GM12872 (cell line): ENCODE data around the gene SIGLEC1.

Experiments used
- TF ChIP-seq, protein P1 (sequence below): IDR thresholded peaks from 3 replicates; pipeline ENCODE4 v1.5.1; 2011; ENCODE audit warnings: low read depth, mild to moderate bottlenecking, low read length, moderate library complexity; ENCODE audit not compliant: insufficient read depth

Gene SIGLEC1

DNA sequence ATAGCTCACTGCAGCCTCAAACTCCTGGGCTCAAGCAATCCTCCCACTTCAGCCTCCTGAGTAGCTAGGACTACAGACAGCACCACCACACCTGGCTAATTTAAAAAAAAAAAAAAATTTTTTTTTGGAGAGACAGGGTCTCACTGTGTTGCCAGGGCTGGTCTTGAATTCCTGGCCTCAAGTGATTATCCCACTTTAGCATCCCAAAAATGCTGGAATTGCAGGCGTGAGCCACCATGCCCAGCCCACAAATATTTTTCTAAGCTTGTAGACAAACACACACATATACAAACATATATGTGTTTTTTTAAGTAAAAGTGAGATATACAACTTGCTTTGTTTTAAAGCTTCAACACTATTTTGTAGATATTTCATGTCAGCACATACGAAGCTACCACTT, 30.9 kb upstream of the SIGLEC1 start:
- TF ChIP-seq, protein P1, sequence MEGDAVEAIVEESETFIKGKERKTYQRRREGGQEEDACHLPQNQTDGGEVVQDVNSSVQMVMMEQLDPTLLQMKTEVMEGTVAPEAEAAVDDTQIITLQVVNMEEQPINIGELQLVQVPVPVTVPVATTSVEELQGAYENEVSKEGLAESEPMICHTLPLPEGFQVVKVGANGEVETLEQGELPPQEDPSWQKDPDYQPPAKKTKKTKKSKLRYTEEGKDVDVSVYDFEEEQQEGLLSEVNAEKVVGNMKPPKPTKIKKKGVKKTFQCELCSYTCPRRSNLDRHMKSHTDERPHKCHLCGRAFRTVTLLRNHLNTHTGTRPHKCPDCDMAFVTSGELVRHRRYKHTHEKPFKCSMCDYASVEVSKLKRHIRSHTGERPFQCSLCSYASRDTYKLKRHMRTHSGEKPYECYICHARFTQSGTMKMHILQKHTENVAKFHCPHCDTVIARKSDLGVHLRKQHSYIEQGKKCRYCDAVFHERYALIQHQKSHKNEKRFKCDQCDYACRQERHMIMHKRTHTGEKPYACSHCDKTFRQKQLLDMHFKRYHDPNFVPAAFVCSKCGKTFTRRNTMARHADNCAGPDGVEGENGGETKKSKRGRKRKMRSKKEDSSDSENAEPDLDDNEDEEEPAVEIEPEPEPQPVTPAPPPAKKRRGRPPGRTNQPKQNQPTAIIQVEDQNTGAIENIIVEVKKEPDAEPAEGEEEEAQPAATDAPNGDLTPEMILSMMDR: no peak

DNA sequence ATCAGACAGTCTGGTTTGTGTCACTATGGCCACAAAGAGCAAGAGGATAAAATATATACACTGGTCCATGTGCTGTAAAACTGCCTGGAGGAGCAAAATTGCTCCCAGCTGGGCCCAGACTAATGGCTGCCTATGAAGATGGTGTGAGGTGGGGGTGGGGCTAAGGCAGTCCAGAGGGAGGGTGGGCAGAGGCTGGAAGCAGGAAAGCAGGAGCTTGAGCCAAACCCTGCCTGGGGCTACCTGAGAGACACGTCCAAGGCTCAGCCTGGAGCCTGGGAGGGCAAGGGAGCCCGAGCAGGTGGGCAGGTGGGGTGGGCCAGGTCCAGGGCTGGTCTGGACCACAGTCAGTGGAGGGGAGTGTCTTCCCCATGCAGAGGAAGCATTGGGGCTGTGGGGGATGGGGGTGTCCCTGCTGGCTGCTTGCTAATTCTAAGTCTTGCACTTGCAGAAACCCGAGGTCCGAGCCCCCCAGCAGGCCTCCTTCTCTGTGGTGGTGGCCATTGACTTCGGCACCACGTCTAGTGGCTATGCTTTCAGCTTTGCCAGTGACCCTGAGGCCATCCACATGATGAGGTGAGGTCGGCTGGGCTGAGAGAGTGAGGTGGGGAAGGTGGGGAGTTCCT, 29.5 kb upstream of the SIGLEC1 start:
- TF ChIP-seq, protein P1: no peak

DNA sequence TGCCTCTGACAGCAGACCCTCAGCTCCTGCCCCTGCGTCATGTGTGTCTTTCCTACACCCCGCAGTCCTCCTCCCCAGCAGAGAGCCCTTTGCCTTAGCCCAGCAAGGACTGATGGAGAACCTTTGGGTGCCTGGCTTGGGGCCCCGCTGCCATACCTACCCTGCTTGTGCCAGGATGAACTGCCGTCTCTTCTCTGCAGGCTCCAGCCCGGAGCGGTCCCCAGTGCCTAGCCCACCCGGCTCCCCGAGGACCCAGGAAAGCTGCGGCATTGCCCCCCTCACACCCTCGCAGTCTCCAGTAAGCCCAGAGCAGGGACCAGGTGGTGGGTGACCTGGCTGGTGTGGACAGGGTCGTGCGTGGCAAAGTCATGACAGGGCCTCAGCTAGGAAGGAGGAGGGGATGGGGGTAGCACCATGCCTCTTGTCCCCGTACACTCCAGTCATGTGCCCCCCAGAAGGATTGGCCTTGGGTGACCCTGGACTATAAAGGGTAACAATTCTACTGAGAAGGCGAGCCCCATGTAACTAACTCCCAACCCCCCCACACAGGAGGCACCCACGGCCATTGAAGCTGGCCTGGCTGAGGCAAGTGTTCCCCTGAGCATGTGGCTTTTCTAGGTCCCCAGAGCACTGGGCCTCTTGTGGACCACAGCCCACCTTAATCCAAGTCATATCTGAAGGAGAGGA, 28.4 kb upstream of the SIGLEC1 start:
- TF ChIP-seq, protein P1: no peak

DNA sequence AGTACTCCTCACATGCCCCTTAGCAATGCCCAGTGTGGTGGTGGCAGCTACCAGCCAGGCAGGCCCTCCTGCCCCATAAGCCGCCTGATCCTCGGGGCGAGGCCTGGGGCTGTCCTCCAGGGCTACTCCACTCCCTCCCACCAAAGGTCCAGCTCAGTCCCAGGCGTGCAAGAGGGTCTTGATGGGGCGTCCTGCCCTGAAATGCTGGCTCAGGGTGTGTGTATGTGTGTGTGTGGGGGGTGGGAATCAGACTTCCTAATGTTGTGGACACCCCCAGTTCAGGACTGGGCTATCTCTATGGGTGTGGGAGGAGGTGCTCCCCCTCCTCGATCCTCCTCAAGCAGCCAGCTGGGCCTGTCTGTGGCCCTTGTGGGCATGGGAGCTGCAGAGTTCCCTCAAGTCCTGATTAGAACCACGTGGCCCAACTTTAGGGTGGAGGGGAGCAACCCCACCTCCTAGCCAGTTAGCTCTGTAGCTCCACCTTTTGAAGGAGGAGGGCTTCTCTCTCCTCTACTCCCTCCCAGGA, 27.6 kb upstream of the SIGLEC1 start:
- TF ChIP-seq, protein P1: no peak

DNA sequence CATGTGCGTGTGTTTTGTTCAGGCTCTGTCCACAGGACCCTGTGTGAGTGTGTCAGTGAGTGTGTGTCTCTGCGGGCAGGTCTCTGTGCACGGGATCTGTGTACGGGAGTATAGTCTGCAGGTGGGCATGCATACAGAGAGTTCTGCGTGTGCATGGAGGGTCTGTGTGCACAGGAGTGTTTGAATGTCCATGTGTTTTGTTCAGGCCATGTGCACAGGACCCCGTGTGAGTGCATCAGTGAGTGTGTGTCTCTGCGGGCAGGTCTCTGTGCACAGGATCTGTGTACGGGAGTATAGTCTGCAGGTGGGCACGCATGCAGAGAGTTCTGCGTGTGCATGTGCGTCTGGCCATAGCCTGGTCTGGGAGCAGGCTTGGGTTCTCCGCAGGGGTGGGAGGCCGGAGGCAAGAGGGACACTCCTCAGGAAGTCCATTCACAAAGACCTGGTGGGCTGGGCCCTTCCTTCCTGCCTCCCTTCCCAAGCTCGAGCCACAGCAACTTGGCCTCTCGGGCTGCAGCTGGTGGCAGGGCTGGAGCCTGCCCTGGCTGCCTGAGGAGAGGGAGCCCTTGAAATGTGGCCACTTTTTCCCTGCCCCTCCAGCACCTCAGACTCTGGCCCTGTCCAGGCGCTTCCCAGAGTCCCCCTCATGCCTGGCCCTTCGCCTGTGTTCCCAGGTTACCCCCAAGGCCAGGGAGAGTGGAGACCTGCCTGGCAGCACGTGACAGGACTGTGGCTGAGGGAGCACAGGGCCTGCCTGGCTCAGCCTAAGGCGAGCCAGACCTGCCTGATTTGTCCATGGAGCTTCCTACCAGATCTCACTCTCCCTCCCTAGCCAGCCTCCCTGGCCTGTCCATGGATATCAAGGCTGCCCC, 26.9 kb upstream of the SIGLEC1 start:
- TF ChIP-seq, protein P1: no peak

DNA sequence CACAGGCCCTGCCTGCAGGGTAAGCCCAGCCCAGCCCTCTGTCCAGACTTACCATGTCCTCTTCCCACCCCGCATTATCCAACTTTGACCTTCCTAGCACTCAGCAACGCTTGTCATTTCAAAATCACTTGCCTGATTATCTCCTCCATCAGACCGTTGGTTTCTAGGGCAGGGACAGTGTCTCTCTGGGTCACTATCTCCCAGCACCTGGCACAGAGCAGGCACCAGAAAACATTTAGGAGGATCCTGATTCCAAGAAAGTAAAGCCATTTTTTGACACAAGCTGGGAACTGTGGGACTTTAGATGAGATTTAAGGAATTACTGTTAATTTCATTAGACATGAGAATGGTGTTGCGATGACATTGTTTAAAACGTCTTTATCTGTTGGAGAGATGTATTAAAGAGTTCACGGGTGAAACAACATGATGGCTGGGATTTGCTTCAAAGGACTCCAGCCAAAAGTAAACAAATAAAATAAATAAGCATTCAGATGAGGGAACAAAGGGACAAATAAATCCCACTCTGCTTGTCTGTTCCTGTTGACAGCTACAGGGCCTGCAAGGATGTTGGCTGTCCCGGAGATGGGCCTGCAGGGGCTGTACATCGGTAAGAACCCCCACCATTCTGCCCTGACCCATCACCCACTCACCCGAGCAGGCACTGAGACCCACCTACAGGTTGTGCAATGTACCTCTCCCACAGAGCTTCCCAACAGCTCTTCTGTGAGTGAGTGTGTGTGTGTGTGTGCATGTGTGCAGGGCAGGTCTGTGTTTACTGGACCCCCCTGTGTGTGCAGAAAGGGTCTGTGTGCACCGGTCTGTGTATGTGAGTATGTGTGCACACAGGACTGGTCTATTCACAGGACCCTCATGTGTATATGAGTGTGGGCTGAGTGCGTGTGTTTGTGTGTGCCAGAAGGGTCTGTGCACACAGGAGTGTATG, 26.0 kb upstream of the SIGLEC1 start:
- TF ChIP-seq, protein P1: no peak
